ENCODE measurements around the gene RPH3AL. TPM values are rescaled to one million over a fixed set of nuclear protein-coding genes. Genes with fewer than 3 reads are reported as not detected.
A peak's percentile ranks its signal among the peaks of the same experiment; 100 is the strongest.
"Not testable (repeated sequence)": the region's sequence is repeated elsewhere in the genome, so short reads cannot be mapped to it uniquely, and the experiment has no call there.

The RPH3AL gene
- total RNA-seq, 1 experiment from 2014 or later: 6.9 TPM

DNA sequence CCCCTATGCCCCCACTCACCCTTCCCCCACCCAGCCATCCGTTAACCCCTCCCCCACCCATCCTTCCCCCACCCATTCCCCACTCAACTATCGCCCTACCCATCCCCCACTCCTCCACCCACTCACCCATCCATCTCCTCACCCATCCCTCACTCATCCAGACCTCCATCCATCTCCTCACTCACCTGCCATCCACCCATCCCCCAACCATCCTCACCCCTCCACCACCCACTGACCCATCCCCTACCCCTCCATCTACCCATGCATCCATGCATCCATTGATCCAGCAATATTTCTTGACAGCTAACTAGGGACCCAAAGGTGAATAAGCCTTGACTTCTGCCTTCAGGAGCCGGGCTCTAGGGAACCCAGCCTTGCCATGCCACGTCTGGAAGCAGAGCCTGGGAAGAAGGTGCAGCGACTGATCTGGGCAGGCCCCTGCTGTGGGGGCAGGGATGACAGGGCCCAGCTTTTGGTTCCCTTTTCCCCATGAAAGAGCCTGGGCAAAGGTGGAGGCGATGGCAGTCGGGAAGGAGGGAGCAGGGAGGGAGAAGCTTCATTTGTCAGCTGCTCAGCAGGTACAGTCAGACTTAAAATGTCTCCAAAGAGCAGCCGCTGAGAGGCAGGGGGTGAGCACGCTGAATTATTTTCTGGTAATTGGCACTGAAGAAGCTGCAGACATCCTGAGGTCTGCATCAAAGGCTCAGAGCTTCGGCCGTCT is 148.0 kb downstream of the RPH3AL start:
- in situ Hi-C loops (cut with HindIII; ENCODE audit: low sequenced_read_pairs): loop anchor here (10.0 kb wide), 1 partner anchor 400 kb away; no protein-coding TSS in a partner anchor
- peak; percentile 48 for DNase-seq (ENCODE audit: low spot score)

DNA sequence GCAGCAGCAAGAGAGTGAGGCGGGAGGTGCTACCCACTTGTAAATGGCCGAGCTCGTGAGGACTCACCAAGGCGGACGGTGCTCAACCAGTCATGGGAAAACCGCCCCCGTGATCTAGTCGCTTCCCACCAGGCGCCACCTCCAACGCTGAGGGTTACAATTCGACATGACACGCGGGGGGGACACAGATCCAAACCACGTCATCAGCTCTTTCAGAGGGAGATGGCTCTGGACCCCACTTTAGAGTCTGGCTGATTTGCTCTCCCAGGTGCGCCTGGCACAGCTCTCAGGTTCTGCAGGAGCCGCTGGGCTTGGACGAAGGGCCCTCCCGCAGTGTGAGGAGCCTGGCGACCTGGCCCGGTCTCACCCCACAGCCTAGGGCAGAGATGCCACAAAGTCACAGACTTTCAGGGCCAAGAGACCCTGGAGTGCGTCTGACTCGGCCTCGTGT is 150.1 kb downstream of the RPH3AL start:
- in situ Hi-C loops (cut with HindIII; ENCODE audit: low sequenced_read_pairs): loop anchor here (10.0 kb wide), 1 partner anchor 402 kb away; no protein-coding TSS in a partner anchor

DNA sequence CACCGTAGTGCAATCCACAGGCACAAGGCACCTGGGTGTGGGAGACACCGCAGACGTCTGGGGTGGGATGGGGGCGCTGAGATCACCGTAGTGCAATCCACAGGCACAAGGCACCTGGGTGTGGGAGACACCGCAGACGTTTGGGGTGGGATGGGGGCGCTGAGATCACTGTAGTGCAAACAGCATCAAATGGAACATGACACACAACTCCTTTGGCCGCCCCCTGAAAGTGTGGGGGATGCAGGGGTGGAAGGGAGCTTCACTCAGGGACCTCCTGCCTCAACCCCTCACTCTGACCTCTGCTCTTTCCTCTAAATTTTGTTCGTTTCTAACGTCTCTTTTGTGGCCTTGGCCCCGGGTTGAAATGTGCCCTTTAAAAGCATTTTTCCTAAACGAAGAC is 150.9 kb downstream of the RPH3AL start:
- in situ Hi-C loops (cut with HindIII; ENCODE audit: low sequenced_read_pairs): loop anchor here (10.0 kb wide), 1 partner anchor 403 kb away; no protein-coding TSS in a partner anchor
- DNase-seq (ENCODE audit: low spot score): not testable (repeated sequence)

More for the DNA sequence above, 150.1 kb downstream of the RPH3AL start:
- DNase-seq (ENCODE audit: low spot score): no peak

DNA sequence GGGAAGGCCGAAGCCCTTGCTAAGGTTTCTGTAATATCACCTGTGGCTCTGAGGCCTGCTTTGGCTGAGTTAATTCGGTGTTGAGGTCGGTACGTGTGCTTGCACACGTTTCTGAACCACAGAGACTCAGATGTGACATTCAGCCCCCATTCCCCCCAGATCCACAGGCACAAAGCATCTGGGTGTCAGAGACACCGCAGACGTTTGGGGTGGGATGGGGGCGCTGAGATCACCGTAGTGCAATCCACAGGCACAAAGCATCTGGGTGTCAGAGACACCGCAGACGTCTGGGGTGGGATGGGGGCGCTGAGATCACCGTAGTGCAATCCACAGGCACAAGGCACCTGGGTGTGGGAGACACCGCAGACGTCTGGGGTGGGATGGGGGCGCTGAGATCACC is 151.3 kb downstream of the RPH3AL start:
- in situ Hi-C loops (cut with HindIII; ENCODE audit: low sequenced_read_pairs): loop anchor here (10.0 kb wide), 1 partner anchor 404 kb away; no protein-coding TSS in a partner anchor
- not testable (repeated sequence) for DNase-seq (ENCODE audit: low spot score)

DNA sequence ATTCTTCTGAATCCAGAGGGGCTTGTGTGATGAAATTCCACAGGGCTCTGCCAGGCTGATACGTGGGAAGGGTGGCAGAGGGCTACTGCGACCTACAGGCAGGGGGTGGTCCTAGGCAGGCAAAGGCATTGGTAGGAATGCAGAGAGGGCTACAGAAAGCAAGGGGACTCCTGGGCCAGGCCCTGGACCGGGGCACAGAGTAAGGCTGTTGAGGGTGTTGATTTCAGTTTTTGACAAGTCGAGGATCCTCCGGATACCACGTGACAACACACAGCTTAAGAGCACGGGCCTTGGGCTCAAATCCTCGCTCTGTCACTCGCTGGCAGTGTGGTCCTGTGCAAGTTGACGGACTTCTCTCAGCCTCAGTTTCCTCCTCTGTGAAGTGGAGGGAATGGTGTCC is 152.0 kb downstream of the RPH3AL start:
- no peak for DNase-seq (ENCODE audit: low spot score)
- in situ Hi-C loops (cut with HindIII; ENCODE audit: low sequenced_read_pairs): loop anchor here (10.0 kb wide), 1 partner anchor 404 kb away; no protein-coding TSS in a partner anchor

DNA sequence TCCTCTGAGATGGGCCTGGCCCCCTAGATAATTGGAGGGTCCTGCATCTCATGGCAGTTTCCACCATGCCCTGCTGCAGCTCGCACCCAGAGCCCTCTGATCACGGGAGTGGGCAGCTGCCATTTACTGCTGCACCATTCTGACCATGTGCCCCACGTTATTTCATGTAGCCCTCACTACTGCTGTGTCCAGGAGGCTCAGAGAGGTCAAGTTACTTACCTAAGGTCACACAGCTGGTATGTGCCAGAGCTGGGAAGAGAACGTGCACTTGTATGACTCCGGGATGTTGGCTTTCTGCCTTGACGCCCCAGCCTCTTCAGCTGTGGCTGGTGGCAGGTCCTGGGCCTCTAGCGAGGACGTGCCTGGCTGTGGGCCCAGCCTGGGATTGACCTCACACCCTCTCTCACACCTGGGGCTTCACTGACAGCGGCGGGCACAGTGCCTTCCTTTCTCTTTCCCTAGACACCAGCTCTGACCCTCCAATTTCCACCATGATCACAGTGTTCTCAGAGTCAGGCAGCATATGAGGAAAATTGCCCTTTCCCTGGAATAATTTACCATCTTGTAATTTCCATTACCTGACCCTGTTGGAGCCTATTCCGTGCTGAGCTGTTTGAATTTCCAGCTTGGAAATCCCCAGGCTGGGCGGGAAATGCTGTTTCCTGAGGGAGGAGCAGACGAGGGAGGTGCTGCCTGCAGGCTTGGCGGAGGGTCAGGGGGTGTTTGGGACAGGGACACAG is 152.6 kb downstream of the RPH3AL start:
- in situ Hi-C loops (cut with HindIII; ENCODE audit: low sequenced_read_pairs): loop anchor here (10.0 kb wide), 1 partner anchor 405 kb away; no protein-coding TSS in a partner anchor
- DNase-seq (ENCODE audit: low spot score): no peak

DNA sequence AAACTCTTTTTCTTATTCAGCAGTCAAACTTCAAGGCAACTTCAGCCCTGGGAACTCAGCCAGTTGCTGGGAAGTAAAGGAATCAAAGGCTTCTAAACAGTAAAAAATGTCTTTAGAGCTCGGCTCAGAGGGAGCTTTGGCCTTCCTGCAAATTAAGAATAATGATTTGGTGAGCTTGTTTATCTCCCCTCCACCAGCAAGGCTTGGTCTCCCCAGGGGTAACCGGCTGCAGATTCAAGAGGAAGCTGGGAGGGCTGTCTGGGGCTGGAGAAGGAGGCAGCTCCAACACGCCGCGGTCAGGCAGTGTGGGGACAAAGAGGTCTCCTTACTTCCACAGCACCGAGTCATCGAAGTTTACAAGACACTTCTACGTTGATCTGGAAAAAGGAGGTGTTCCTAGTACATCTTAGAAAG is 153.4 kb downstream of the RPH3AL start:
- in situ Hi-C loops (cut with HindIII; ENCODE audit: low sequenced_read_pairs): no loop called here

DNA sequence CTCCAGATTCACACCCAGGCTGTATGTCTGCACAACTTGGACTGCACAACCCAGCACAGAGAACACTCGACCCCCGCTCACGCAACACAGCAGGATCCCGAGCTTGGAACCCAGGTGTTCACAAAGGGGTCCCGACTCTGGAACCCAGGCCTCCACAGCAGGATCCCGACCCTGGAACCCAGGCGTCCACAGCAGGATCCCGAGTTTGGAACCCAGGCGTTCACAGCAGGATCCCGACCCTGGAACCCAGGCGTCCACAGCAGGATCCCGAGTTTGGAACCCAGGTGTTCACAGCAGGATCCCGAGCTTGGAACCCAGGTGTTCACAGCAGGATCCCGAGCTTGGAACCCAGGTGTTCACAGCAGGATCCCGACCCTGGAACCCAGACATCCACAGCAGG is 154.4 kb downstream of the RPH3AL start:
- DNase-seq (ENCODE audit: low spot score); in situ Hi-C loops (cut with HindIII; ENCODE audit: low sequenced_read_pairs): not testable (repeated sequence)

More for the DNA sequence above, 153.4 kb downstream of the RPH3AL start:
- DNase-seq (ENCODE audit: low spot score): no peak

DNA sequence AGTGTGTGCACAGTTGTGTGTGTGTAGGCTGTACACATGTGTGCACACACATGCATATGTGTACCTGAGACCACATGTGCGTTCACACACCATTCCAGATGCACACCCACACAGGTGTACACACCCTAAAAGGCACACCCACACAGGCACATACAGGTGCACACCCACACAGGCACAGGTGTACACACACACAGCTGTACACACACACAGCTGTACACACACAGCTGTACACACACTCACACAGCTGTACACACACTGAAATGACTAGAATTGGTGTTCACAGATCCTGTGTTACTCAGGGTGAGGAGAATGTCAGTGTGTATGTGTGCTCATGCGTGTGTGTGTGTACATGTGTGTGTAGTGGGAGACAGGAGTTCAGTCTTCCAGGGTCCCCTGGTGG is 155.3 kb downstream of the RPH3AL start:
- in situ Hi-C loops (cut with HindIII; ENCODE audit: low sequenced_read_pairs): no loop called here
- no peak for DNase-seq (ENCODE audit: low spot score)

DNA sequence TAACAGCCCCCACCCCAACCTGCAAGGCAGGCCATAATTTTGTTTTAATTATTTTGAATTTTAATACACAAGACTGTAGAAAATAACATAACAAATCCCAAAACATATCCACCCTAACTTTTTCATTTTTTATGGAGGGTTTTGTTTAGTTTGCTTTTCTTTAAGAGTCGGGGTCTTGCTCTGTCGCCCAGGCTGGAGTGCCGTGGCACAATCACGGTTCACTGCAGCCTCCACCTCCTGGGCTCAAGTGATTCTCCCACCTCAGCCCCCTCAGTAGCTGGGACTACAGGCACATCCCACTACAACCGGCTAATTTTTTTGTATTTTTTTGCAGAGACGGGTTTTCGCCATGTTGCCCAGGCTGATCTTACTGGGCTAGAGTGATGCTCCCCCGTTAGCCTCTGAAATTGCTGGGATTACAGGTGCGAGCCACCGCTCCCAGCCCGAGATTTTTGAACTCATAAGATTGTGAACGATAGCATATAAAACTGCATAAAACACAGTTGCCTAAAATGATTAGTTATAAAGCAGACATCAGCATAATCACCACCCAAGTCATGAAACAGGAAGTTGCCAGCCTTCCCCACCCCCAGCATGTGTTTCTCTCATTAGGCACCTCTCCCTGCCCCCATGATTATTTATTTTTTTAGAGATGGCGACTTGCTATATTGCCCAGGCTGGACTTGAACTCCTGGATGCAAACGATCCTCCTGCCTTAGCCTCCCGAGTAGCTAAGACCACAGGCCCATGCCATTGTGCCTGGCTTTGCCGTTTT is 157.6 kb downstream of the RPH3AL start:
- no peak for DNase-seq (ENCODE audit: low spot score)
- in situ Hi-C loops (cut with HindIII; ENCODE audit: low sequenced_read_pairs): no loop called here

DNA sequence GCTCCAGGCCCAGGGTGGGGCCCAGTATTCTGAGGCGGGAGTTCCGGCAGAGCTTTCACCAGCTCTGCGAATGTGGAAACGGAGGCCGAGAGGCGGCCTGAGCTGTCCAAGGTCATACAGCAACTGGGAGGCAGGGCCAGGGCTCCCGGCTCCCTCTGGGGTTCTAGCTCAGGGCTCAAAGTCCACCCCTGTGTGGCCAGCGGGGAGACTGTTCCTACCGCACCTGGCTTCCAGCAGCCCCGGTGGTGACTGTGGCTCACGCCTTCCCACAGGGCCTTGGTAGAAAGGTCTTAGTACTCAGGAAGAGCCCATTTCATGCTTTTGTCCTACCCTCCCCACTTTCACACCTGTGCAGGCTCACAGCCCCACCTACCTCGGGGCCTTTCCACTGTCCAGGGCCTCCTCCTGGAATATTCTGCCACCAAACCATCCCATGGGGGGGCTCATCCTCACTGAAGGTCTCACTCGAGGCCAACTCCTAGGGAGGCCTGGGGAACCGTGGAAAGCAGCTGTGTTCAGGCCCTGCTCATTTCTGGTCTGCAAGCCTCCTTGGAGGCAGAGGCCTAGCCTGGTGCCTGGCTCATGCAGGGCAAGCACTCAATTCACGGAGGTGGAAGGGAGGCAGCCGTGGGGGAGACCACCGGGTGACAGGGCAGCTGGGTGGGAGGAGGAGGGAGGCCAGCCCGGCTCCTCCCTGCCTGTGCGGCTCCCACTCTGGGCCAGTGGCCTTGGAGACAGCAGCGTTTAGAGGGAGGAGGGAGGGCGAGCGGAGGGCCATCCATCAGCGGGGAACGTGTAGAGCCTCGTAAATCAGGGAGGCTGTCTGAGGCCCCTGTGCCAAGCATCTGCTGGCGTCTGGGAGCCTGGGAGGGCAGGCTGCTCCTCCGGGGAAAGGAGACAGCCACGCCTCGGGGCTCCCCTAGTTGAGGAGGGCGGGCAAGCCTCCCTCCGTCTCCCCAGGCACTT is 158.5 kb downstream of the RPH3AL start:
- DNase-seq (ENCODE audit: low spot score): no peak
- in situ Hi-C loops (cut with HindIII; ENCODE audit: low sequenced_read_pairs): no loop called here

DNA sequence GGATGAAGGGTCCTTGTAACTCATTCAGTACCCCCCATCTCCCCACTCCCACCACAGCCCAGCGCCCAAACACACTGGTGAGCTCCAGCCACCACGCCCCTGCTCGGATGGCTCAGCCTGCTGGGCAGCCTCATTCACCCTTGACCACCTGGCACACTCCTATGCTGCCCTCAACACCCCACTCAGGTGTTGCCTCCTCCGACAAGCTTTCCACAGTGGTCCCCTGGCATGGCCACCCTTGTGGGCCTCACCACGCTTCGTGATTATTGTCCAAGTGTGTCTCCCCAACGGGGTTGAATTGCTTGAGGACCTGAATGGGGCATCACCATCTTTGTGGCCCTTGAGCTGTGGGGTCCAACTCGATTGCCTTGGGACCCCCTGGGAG is 159.2 kb downstream of the RPH3AL start:
- no peak for DNase-seq (ENCODE audit: low spot score)
- in situ Hi-C loops (cut with HindIII; ENCODE audit: low sequenced_read_pairs): no loop called here

DNA sequence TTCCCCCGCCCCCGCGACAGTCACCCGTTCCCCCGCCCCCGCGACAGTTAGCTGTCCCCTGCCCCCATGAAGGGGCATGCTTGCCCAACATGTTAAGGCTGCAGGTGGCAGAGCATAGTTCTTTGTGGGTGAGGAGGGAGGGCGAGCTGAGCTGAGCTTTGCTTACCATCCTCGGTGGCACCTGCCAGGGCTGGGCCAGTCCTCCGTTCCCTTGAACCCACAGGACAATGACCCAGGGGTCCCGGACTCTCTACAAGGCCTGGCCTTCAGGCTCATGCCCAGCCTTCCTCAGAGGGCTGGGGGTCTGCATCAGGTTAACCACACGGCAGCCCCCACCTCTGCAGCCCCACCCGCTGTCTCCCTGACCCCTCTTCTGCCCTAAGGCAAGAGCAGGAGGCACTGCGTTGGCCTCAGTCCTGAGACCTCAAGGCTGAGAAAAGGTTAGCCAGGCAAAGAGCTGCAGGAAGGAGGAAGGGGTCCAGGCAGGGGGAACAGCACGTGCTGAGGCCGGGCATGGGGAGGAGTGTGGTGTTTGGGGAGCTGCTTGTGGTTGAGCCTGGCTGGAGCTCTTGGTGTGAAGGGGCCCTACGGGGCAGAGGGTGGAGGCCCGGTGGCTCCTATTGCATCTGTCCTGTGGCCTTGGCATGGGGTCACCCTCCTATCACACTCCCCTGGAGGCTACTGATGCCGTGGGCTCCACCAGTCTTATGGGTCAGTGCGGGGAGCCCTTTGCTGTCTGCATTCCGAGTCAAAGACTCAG is 159.8 kb downstream of the RPH3AL start:
- in situ Hi-C loops (cut with HindIII; ENCODE audit: low sequenced_read_pairs): no loop called here
- DNase-seq (ENCODE audit: low spot score): no peak

DNA sequence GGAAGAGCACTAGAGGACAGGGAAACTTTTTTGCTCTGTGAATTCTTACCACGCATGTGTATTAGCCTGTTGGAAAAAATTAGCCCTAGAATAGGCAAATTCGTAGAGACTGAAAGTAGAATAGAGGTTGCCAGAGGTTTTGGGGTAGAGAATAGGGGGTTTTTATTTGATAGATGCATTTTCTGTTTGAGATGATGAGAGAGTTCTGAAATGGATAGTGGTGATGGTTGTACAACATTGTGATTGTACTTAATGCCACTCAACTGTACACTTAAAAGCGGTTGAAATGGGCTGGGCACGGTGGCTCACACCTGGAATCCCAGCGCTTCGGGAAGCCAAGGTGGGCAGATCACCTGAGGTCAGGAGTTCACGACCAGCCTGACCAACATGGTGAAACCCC is 163.2 kb downstream of the RPH3AL start:
- no peak for DNase-seq (ENCODE audit: low spot score)
- in situ Hi-C loops (cut with HindIII; ENCODE audit: low sequenced_read_pairs): loop anchor here (5.0 kb wide), 1 partner anchor 93 kb away; no protein-coding TSS in a partner anchor

DNA sequence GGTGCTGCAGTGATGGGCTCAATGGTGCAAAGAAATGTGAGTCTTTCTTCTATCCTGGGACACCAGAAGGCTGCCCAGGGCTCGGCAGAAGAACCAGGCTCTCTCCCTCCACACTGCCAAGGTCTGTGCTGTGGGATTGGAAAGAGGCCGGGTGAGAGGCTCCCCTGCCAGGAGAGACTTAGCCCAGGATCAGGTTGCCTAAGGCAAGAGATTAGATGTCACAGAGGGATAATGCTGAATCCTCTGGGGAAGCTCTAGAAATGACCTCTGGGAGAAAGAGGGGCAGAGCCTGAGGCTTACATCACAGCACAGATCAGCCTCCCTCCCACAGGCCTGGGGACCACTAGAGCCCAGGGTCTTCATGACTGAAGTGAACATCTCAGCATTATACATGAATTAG is 165.5 kb downstream of the RPH3AL start:
- no peak for DNase-seq (ENCODE audit: low spot score)
- in situ Hi-C loops (cut with HindIII; ENCODE audit: low sequenced_read_pairs): loop anchor here (5.0 kb wide), 1 partner anchor 95 kb away; no protein-coding TSS in a partner anchor

DNA sequence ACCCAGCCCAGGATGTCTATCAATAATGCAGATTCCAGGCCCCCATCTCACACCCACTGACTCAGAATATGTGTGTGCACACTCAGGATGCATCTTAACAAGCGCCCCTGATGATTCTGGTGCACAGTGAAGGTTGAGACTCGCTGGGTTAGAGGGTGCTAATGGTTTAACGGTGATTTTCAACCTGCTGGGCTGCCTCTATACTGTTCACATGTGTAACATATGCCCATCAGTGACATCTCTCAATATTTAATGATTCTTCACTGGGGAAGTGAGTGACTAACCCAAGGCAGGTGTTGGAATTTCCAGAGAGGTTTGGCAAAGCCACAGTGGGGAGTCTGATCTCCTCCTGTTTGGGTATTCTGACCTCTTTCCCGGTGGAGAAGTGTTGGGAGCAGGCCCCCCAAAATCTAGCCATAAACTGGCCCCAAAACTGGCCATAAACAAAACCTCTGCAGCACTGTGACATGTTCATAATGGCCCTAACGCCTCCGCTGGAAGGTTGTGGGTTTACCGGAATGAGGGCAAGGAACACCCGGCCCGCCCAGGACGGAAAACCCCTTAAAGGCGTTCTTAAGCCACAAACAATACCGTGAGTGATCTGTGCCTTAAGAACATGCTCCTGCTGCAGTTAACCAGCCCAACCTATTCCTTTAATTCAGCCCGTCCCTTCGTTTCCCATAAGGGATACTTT is 167.0 kb downstream of the RPH3AL start:
- in situ Hi-C loops (cut with HindIII; ENCODE audit: low sequenced_read_pairs): loop anchor here (5.0 kb wide), 1 partner anchor 97 kb away; no protein-coding TSS in a partner anchor
- DNase-seq (ENCODE audit: low spot score): no peak

DNA sequence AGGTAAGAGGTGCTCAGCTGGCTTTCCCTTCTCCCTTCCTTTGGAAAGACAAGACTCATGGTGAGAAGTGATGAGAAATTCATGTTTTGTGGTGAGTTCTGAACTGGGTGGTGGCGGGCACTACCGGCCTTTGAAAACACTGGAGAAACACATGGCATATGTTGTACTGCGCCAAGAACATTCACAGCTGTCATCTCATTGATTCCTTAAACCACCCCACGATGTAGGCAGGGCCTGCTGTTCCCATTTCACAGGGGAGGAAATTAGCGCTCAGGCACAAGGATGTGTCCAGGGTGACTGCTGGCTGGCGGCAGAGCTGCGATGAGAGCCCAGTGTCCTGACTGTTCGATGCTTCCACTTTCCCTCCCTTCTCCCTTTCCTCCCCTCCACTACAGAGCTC is 169.6 kb downstream of the RPH3AL start:
- in situ Hi-C loops (cut with HindIII; ENCODE audit: low sequenced_read_pairs): no loop called here
- no peak for DNase-seq (ENCODE audit: low spot score)

Measured in G401 (cell line).